Measurements from ENCODE around the gene GPHN.

The GPHN gene

GRCh38 chr14:67186172-67186768 lies 678.3 kb downstream of the GPHN start:
- TF ChIP-seq, protein P1, sequence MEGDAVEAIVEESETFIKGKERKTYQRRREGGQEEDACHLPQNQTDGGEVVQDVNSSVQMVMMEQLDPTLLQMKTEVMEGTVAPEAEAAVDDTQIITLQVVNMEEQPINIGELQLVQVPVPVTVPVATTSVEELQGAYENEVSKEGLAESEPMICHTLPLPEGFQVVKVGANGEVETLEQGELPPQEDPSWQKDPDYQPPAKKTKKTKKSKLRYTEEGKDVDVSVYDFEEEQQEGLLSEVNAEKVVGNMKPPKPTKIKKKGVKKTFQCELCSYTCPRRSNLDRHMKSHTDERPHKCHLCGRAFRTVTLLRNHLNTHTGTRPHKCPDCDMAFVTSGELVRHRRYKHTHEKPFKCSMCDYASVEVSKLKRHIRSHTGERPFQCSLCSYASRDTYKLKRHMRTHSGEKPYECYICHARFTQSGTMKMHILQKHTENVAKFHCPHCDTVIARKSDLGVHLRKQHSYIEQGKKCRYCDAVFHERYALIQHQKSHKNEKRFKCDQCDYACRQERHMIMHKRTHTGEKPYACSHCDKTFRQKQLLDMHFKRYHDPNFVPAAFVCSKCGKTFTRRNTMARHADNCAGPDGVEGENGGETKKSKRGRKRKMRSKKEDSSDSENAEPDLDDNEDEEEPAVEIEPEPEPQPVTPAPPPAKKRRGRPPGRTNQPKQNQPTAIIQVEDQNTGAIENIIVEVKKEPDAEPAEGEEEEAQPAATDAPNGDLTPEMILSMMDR (IDR thresholded peaks at IDR 0.05): no peak
- no peak overlapping the region for H3K9ac ChIP-seq
- no peaks in the 10 kb centered on the region for H3K27me3 ChIP-seq (ENCODE audit: control insufficient read depth, insufficient read depth, low read length)
- no peaks in the 10 kb centered on the region for H3K79me2 ChIP-seq
- H3K4me3 ChIP-seq (ENCODE audit: low read depth, low read length): no peak overlapping the region
- H3K36me3 ChIP-seq (ENCODE audit: control insufficient read depth, insufficient read depth, low read length): no peaks in the 10 kb centered on the region
- no peak overlapping the region for H3K27ac ChIP-seq
- peaks cover 4% of the 10 kb centered on the region for H3K4me1 ChIP-seq
- peak overlapping the region; percentile 36 for H2AFZ ChIP-seq
- H3K4me2 ChIP-seq (ENCODE audit: low read length): no peak overlapping the region
- H3K9me3 ChIP-seq (ENCODE audit: control insufficient read depth, low read length): no peaks in the 10 kb centered on the region

- Histone ChIP-seq H3K4me3 (ENCODE audit: low read depth, low read length) (no peak overlapping the region), H3K9me3 (ENCODE audit: control insufficient read depth, low read length) (no peaks in the 10 kb centered on the region), H3K9ac (no peak overlapping the region), H3K4me1 (peaks cover 4% of the 10 kb centered on the region), H3K4me2 (ENCODE audit: low read length) (no peak overlapping the region), H2AFZ (peak overlapping the region; percentile 36), H3K27me3 (ENCODE audit: control insufficient read depth, insufficient read depth, low read length) (no peaks in the 10 kb centered on the region), H3K79me2 (no peaks in the 10 kb centered on the region), H3K27ac (no peak overlapping the region), H3K36me3 (ENCODE audit: control insufficient read depth, insufficient read depth, low read length) (no peaks in the 10 kb centered on the region)
- TF ChIP-seq, protein P1 (IDR thresholded peaks at IDR 0.05): no peak
Measured at GRCh38 chr14:67186789-67187584, 679.0 kb downstream of the GPHN start.

DNA sequence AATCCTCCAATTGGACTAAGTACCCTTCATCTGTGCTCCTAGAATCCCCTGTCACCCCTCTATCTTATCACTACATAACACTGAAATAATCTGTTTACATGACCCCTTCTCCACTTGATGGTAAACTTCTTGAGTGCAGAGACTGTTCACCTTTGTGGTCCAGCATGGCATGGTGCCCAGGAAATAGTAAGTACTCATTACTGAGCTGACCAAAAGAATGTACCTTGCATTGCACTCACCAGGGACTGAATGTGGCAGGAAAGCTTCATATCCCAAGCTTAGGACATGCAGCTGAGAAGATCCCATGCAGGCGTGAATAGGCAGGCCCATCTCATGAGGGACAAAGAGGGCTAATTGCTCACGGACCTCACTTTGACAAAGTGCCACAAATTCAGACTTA lies 679.9 kb downstream of the GPHN start:
- Histone ChIP-seq H3K36me3 (ENCODE audit: control insufficient read depth, insufficient read depth, low read length) (no peaks in the 10 kb centered on the region), H3K4me2 (ENCODE audit: low read length) (no peak overlapping the region), H3K4me1 (peaks cover 4% of the 10 kb centered on the region), H3K27ac (no peak overlapping the region), H2AFZ (no peak overlapping the region), H3K9ac (no peak overlapping the region), H3K27me3 (ENCODE audit: control insufficient read depth, insufficient read depth, low read length) (no peaks in the 10 kb centered on the region), H3K9me3 (ENCODE audit: control insufficient read depth, low read length) (no peaks in the 10 kb centered on the region), H3K79me2 (no peaks in the 10 kb centered on the region), H3K4me3 (ENCODE audit: low read depth, low read length) (no peak overlapping the region)
- TF ChIP-seq, protein P1 (IDR thresholded peaks at IDR 0.05): no peak

DNA sequence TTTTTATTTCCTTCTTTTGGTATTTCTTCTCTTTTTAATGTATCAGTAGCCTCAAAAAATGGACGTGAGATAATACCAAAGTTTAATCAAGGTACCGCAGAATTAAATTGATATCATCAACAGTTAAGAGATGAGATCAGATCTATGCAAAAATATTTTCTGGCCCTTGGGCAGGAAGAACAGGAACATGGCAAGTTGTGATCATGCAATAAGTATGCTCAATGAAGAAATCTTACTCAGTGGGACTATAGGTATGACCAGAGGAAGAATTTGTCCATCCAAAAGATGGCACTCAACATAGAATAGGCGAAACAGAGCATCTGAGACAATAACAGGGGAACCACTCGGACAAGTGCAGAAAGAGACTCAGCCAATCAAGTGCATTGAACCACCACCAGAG lies 680.4 kb downstream of the GPHN start:
- Histone ChIP-seq H3K9ac (no peak overlapping the region), H3K27ac (no peak overlapping the region), H3K27me3 (ENCODE audit: control insufficient read depth, insufficient read depth, low read length) (no peaks in the 10 kb centered on the region), H2AFZ (no peak overlapping the region), H3K9me3 (ENCODE audit: control insufficient read depth, low read length) (no peaks in the 10 kb centered on the region), H3K79me2 (no peaks in the 10 kb centered on the region), H3K4me3 (ENCODE audit: low read depth, low read length) (no peak overlapping the region), H3K4me1 (peaks cover 4% of the 10 kb centered on the region), H3K36me3 (ENCODE audit: control insufficient read depth, insufficient read depth, low read length) (no peaks in the 10 kb centered on the region), H3K4me2 (ENCODE audit: low read length) (no peak overlapping the region)
- TF ChIP-seq, protein P1 (IDR thresholded peaks at IDR 0.05): no peak
